Muscle layer of duodenum (tissue), 2 donors: ENCODE results near the gene CCDC85B.

Source experiments
- H3K27ac ChIP-seq: one replicate; pipeline ENCODE4 v1.7.0; 2013; ENCODE audit warnings: mild to moderate bottlenecking, low read length
- H3K27me3 ChIP-seq: one replicate; pipeline ENCODE4 v1.7.0; 2013; ENCODE audit warnings: low read depth, mild to moderate bottlenecking, control low read depth, low read length
- H3K36me3 ChIP-seq, 2 donors: one replicate each; pipeline ENCODE4 v1.7.0; 2013; ENCODE audit warnings: low read length in 2 of 2, control low read depth in 1 of 2, mild to moderate bottlenecking in 1 of 2; ENCODE audit not compliant: insufficient read depth in 2 of 2, control insufficient read depth in 1 of 2
- H3K4me1 ChIP-seq, 2 donors: one replicate each; pipeline ENCODE4 v1.7.0; 2013; ENCODE audit warnings: low read length in 2 of 2, mild to moderate bottlenecking in 2 of 2, control low read depth in 1 of 2, moderate library complexity in 1 of 2; ENCODE audit not compliant: insufficient read depth in 2 of 2, control insufficient read depth in 1 of 2
- H3K4me3 ChIP-seq, 2 donors: one replicate each; pipeline ENCODE4 v1.7.0; 2013; ENCODE audit warnings: low read length in 2 of 2, low read depth in 1 of 2, mild to moderate bottlenecking in 1 of 2
- H3K9me3 ChIP-seq, 2 donors: one replicate each; pipeline ENCODE4 v1.7.0; 2013; ENCODE audit warnings: low read length in 2 of 2, control low read depth in 1 of 2, mild to moderate bottlenecking in 1 of 2; ENCODE audit not compliant: control insufficient read depth in 1 of 2
- donor health status: healthy.

The CCDC85B gene

DNA sequence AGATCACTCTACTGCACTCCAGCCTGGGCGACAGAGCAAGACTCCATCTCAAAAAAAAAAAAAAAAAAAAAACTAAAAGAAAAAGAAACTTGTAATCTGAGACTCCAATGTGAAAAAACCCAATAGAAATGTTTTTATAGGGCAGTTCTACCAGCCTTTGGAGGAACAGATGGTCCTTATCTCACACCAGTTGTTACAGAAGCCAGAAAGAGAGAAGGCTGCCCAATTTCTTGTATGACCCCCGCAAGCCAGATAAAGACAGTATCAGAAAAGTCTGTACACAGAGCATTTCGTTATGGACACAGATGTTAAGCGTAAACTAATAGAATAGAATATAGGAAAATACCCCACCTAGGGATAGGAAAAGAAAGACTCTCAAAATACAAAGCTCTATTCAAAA, 43.5 kb downstream of the CCDC85B start:
- Histone ChIP-seq H3K27ac (no peak overlapping the region), H3K36me3 (no peaks in the 10 kb centered on the region), H3K4me3 (no peak overlapping the region), H3K27me3 (no peaks in the 10 kb centered on the region), H3K9me3 (no peaks in the 10 kb centered on the region), H3K4me1 (no peaks in the 10 kb centered on the region)

DNA sequence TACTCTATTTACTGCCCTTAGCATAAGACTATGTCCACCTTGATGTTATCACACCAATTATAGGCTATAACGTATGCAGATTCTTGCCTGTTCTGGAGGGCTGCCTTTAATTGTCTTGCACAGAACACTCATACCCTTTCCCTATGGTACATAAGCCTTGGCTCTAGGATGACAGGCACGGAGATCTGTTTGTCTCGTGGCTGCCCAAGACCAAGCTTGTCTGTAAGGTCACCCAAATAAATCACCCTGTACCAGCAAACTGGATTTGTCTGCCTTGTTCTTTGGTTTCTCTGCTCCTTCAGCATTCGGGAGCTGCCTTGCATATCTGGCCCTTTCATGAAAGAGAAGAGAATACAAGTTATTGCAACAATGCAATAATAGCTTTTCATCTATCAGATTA, 47.3 kb downstream of the CCDC85B start:
- no peaks in the 10 kb centered on the region for H3K36me3 ChIP-seq
- no peak overlapping the region for H3K27ac ChIP-seq
- H3K9me3 ChIP-seq: no peaks in the 10 kb centered on the region
- H3K4me3 ChIP-seq: no peak overlapping the region
- peaks cover 0 to 6% of the 10 kb centered on the region in 2 donors for H3K4me1 ChIP-seq
- no peaks in the 10 kb centered on the region for H3K27me3 ChIP-seq
